GM19455 (cell line): Measurements from ENCODE around the gene MFAP4.

Experiments used
- ATAC-seq: cut with Tn5 transposase; IDR thresholded peaks from one replicate; pipeline ENCODE4 v1.9.1; 2021; ENCODE audit not compliant: unreplicated experiment

MFAP4 gene

DNA sequence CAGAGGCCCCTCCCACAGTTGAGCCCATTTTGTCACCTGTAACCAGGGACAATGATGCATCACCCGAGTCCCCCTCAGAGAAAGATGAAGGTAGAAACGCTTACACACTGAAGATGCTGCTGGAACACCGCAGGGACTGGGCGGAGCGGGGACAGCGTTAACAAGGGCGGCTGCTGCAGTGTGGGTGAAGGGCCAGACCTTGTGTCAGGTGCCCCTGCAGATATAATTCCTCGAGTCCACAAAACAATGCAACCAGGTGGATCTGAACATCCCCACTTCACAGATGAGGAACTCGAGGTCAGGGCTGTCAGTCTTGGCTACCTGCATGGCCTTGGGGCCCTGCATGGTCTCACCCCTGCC, 15.0 kb downstream of the MFAP4 start:
- ATAC-seq = no peak

DNA sequence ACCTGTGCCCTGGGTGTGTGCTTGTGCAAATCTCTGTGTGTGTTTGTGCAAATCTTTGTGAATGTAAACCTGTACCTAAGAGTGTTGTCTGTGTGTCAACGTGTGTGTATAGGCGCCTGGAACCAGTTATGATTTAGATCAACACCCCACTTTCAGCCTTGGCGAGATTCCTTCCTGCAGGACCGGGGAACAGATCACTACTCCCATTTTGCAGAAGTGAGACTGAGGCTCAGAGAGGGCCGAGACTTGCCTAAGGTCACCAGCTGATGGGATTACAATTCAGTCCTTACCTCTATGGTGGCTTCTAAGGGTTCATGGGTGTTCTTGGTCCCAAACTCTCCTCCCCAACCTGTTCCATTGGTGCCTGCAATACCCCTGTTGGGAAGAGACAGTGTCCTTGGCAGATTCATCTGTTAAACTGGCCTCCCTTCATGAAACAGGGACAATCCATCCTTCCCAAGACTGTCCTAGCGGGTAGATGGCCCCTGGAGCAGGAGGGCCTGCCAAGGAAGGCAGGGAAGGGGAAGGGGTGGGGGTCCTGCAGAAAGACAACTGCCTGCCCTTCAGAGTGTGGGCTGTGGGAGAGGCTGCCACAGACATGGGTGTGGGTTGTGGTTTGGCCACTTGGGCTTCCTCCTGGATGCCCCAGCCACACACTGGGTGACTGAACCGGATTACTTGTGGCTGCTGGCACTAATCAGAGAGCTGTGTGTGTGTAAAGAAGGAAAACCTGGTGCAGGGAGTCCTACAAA, 15.6 kb downstream of the MFAP4 start:
- ATAC-seq = no peak

DNA sequence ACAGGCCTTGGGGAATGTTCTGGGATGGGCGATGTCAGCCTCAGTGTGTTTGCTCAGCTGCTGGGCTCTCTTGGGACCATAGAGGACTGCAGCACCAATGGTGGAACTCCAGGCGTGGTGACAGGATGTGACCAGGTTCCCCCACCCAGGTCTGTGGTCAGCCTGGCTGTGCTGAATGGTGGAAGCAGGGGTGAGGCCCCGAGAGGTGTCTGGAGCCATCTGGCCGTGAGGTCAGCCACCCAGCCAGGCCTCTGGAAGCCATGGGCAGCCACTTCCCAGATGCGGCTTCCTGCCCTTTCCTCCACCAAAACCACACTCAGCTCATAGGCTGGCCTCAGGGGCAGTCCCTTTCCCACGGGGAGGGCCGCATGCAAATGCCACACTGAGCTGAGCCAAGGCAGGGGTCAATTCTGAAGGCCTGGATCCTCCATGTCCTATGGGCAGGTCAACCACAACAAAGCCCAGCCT, 16.5 kb downstream of the MFAP4 start:
- peak; percentile 51 for ATAC-seq

DNA sequence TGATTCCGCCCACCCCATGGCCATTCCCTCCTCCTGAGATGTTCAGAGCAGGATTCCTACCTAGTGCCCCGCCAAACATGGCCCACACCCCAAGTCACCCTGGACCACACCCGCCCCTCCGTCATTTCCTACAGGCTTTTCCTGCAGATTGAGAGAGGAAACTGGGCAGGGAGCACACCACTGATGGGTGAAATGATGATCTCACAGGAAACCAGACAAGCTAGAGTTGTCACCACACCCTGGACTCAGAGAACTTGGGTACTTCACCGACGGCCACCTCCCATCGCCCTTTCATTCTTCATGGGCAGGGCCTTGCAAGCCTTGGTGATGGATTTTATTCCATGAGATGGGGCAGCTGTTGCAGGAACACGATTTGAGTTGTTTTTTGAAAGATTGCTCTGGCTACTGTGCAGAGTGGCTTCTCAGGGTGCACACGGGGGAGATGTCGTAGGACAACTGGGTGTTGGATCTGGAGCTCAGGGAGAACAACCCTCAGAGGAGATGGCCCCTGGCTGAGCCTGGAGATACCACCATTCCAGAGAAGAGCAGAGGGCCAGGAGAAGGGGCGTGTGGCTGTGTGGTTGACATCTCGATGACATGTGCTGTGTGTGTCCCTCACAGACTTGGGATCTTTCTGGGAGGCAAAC, 17.0 kb downstream of the MFAP4 start:
- ATAC-seq = no peak

DNA sequence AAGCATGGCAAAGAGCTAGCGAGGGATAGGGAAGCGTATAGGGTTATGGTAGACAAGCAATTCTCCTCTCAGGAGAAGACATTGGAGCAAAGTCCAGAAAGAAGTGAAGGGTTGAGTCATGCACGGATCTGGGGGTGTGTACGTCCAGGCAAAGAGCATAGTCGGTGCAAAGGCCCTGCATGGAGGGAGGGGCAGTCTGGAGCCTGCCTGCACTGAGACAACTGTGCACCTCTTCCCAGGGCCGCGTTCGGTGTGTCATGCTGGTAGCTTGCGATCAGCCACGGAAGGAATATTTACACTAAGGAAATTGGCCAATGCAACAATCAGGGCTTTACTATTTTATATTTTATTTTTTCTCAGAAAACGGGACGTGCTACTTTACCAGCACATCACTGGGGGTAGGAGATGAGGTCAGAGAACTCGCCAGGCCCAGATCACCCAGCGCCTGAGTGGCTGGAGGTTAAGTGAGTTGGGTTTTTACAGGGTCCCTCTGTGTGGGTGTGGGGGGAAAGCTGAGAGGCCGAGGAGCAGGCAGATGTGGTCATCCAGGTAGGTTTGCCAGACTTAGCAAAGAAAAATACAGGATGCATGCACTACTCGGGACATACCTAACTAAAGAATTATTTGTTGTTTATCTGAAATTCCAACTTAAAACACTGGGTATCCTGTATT, 17.7 kb downstream of the MFAP4 start:
- ATAC-seq = no peak

DNA sequence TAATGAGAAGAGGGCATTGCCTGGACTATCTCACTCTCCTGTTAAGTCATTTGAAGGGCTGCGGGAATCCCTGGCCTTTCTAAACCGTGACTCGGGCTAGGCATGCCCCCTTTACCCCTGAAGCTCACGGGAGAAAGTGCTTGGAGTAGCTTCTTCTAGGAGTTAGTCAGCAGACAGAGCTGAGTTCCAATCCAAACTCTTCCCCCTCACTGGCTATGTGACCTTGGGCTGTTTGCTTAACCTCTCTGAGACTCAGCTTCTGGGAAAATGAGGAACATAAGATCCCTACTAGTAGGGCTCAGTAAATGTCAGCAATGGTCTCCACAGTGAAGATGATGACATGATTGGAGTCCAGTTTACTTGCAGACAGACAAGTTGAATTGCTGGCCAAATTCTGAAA, 18.8 kb downstream of the MFAP4 start:
- ATAC-seq = no peak

DNA sequence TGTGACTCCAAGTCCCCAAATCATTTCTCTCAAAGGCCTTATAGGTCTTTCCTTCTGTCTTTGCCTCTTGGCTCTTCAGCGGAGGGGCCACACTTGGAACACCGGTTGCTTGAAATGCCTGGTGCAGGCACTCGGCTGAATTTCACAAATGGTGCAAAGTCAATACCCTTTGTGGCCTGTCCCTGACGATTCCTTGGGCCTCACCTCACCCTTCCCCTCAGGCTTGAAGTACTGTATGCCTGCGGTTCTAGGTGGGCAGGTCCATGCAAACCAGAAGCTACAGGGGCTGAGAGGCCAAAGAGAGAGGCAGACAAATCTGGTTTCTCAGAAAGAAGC, 20.4 kb downstream of the MFAP4 start:
- ATAC-seq = no peak

DNA sequence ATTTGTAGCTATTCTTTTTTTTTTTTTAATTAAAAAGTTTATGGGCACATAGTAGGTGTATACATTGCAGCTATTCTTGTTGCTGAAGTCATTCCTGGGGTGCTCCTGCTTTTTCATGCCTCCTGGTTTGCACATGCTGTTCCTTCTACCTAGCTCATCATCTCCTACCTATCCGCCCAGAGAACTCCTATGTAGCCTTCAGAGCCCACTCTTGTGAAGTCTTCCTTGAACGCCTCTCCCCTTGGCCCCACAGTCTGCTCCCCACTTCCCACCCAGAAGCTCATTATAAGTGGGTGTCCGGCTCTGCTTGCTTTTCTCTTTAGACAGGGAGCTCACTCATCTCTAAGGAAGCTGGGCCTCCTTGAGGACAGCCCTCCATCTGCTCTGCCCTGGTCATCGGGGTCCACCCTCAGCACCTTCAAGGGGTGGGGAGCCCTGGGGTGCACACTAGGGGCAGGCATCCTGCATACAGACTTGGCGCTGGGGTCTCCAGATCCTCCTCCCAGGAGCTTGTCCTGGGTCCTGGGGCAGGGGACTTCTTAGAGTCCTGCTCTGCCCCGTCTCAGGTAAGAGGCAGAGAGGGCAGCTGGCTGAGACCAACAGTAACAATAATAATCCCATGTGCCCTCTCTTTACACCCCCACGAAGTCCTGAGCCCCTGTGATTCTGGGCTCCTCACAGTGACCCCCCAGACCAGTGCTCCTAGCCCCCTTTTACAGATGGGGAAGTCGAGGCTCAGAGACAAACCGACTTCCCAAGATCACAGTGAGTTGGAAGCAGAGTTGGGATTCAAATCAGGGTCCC, 21.0 kb downstream of the MFAP4 start:
- ATAC-seq = no peak

DNA sequence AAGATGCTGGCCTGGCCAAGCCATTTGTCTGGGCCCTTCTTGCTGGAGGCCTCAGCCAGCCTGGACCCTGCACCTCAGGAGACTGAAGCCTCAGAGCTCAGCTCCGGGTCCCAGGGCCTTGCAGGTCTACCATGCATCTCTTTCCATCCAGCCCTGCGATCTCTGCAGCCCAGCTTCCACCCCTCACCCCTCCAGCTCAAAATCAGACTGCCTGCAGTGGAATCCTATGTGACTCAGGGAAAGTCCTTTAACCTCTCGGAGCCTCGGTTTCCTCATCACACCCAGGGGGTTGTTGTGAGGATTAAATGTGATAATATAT, 21.5 kb downstream of the MFAP4 start:
- ATAC-seq = no peak

DNA sequence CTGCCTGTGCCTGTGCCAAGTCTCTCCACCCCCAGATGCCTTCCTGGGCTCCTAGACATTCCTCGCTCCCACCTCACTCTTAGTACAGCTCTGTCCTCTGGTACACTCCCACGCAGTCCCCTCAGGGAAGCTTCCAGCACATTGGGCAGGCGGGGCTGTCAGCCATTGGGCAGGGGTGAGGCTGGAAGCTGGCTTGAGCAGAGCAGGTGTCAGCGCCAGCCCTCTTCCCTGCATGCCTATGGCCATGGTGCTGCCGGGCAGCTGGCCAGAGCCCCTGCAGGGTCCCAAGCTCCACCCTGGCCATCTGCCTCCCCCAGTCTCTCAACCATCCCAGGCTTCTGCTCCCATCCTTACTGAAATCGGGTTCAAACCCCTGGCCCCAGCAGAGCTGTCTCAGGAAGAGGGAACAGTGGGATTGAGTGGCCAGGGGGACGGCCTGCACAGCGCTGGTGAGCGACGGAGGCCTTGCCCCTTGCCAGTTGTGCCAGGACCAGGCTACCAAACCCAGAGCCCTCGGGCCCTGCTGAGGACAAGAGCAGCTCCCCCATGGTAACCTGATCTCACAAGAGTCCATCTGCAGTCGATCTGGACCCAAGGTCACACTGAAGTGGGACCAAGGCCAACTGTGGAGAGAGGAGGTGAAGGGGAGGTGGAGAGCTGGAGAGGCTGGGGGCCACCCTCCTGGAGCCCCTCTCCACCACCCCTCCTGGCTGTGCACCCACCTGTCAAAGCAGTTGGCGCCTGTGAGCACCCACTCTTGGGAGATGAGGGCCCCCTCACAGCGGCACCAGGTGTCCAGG, 22.1 kb downstream of the MFAP4 start:
- no peak for ATAC-seq

DNA sequence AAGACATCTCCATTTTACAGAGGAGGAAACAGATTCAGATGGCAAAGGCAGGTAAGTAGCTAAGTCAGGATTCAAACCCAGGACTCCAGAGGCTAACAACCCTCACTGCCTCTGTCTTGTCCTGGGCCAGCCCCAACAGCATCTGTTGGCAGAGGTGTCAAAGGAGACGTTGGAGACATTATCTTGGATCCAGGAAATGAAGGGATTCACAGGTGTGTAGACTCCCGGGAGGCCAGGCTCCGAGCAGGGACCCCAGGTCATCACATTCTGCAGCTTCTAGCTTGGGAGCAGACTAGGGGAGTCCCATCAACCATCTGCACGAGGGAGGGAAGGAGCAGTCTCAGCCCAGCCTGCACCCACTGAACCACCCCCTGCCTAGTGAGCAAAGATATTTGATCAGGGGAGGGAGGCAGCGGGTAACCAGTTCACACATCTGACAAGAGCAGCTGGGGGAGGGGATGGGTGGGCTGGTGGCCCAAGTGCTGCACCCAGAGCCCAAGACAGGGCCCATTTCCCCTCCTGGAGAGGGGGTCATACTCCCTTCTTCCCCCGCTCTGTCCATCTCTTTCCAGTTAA, 23.4 kb downstream of the MFAP4 start:
- ATAC-seq = no peak

DNA sequence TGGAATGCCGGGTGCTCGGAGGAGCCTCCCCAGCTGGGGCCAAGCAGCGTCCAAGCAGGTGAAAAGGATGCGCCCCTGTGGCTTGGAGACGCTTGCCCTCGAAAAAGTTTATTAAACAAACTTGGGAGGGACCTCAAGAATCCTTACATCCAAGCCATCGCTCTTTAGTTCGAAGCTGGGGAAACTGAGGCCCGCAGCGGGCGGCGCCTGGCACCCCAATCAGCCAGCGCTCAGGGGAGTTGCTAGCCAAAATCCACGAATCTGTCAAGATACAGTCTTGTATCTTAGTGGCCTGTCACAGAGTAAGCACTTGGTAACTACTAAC, 23.9 kb downstream of the MFAP4 start:
- no peak for ATAC-seq

DNA sequence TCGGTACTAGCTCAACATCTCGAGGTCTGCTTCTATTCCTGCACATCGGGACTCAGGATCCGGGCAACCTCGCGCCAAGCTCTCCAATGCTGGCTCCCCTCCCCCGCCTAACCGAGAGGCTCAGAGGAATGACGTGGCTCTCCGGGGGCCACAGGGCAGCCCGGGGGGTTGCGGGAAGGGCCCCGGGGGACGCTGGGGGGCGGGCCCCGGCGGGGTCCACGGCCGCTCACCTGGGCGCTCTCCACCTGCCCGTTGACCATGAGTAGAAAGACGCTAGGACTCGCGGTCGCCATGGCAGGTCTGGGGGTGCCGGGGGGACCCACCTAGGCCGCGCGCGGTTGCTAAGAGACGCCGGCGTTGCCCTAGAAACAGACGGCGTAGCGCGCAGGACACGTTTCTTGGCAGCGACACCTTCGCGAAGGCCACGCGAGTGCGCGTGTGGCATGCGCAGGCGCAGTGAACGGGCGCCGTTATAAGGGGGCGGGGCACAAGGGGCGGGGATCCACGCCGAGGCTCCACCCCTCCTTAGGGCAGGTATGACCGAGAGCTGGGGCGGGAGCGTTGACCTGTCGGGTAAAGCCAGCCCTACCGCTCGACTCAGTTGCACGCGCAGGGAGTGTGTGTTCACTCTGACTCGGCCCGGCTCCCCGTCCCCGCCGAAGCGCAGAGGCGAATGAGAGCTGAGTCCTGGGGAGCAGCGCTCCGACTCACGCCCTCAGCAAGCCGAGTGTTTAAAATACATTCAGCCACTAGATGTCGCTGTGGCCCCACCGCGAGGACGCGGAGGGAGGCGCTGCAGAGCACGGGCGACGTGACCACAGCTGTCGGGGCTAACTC, 24.5 kb downstream of the MFAP4 start, which contains the start of gene B9D1:
TSS of gene B9D1 (minus strand) at position 447 of the 837 bp plus-strand sequence. CDS start at position 293, 154 bp downstream.
- peak; percentile 81 for ATAC-seq

DNA sequence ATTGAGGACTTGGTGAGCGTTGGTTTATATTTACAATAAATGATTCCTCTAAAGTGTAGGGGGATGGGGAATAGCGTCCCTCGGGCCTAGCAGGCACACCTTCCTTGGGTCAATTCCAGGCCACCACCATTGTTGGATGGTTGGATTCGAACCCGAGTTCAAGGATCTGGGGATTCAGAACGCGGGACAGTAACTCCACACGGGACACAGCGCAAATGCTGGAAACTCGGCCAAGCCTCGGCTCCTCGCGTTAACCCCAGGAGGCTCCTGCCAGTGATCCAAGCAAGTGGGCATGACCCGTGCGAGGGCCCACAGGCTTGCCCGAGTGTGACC, 25.1 kb downstream of the MFAP4 start:
- ATAC-seq = no peak

DNA sequence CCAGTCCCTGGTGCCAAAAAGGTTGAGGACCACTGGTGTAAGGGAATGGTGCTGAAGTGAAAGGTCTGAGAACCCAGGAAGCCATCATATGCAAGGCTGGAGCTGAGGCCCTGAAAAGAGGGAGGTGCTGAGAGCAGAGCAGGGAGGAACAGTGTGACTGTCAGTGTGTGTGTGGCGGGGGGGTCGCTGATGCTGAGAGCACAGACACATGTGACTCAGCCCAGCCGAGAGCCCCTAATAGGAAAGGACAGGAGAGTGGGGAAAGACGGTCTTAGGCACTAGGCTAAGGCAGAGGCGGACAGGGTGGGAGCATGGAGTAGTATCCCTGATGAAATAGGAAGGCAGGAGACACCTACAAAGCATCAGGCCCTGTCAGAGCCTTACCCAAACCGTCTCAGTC, 25.7 kb downstream of the MFAP4 start:
- no peak for ATAC-seq

DNA sequence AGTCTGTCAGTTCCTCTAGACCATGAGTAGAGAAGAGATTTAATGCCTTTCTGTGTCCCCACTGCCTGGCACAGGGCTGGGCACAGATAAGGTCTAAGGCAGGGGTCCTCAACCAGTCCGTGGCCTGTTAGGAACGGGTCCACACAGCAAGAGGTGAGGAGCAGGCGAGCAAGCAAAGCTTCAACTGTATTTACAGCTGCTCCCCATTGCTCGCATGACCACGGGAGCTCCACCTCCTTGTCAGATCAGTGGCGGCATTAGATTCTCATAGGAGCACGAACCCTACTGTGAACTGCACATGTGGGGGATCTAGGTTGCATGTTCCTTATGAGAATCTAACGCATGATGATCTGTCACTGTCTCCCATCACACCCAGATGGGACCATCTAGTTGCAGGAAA, 26.2 kb downstream of the MFAP4 start:
- no peak for ATAC-seq

DNA sequence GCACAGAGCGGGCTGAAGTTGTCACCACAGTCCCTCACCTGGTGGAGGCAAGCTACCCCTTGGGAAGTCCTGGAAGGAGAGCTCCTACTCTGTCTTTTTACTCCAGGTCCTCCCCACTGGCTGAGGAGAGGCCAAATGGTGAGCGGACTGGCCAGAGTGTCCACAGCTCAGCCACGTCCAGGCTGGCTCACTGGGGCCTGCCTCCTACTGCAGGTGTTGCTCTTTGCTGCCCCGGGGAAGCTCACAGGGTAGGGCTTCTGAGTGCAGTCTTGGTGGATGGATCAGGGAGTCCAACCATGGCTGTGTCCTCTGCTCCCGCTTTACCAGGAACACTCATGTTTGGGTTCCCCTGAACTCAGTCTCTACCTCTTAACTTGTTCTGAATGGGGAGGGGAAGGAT, 27.1 kb downstream of the MFAP4 start:
- ATAC-seq = no peak

DNA sequence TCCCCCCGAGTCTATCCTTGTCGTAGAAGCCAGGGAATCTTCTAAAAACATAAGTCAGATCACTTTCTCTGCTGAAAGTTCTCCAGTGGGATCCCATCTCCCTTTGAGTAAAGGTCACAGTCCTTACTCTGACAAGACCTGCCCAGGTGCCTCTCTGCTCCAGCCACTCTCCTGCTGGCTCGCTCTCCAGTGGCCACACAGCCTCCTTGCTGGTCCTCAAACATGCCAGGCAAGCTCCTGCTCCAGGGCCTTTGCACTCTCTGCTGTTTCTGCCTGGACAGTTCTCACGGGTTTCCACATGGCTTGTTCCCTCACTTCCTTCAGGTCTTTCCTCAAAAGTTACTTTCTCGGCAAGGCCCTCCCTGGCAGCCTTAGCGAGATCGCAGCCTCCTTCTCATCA, 27.8 kb downstream of the MFAP4 start:
- ATAC-seq = no peak

DNA sequence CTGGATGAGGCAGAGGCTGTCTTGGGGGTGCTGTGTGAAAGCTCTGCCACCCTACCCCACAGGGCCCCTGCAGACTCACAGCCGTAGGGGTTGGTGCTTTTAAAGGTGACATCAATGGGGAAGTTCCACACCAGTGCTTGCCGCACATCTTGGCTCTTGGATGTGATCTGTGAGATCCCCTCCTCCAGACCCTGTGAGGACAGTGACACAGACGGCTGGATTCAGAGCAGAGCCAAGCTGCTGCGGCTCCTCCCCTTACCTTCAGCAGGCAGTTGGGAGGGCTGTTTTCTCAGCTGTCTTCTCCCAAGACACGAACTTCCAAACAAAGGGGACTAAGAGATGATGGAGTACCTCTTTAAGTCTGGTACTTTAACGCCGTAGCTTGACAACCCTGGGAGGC, 29.2 kb downstream of the MFAP4 start:
- no peak for ATAC-seq

DNA sequence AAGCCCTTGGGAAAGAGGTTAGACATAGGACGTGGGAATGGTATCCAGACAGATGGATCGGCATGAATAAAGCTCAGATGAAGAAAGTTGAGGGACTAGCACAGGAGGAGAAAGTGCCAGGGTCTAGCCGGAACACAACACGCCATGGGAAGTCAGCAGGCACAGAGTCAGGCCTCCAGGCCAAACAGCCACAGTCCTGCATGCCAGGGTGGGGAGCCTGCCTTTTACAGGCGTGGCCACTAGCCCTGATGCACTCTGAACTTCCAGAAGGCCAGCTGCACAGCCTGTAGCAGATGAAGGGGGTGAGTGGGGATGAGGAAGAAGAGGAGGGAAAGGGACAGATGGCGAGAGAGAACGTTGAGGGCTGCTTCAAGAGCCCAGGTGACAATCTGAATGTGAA, 29.6 kb downstream of the MFAP4 start:
- no peak for ATAC-seq
